Karpas-422 (cell line): ENCODE results near the gene PLEKHG7. TPM values are rescaled to one million over a fixed set of nuclear protein-coding genes. Genes with fewer than 3 reads are reported as not detected.
"Not testable (repeated sequence)": the region's sequence is repeated elsewhere in the genome, so short reads cannot be mapped to it uniquely, and the experiment has no call there.

ENCODE experiments used
- DNase-seq: peaks from one replicate; pipeline ENCODE4 v3.0.0-alpha.2; 2015
- H2AFZ ChIP-seq: fragments of 200-600 bp; sonication (generic); 2 replicates; pipeline ENCODE4 v1.6.1; 2014; ENCODE audit warnings: antibody characterized with exemption, low read length, mixed read lengths
- H3K27ac ChIP-seq: fragments of 200-600 bp; sonication (generic); 2 replicates; pipeline ENCODE4 v1.5.1; 2014; ENCODE audit warnings: mild to moderate bottlenecking, low read length, moderate library complexity
- H3K27me3 ChIP-seq: fragments of 200-600 bp; sonication (generic); 2 replicates; pipeline ENCODE4 v1.6.1; 2014; ENCODE audit warnings: low read length, mixed read lengths
- H3K36me3 ChIP-seq: fragments of 200-600 bp; sonication (generic); 2 replicates; pipeline ENCODE4 v1.6.1; 2014; ENCODE audit warnings: low read length, mixed read lengths; ENCODE audit not compliant: insufficient read depth
- H3K4me1 ChIP-seq: fragments of 200-600 bp; sonication (generic); 2 replicates; pipeline ENCODE4 v1.6.1; 2014; ENCODE audit warnings: mild to moderate bottlenecking, low read length, mixed read lengths
- H3K4me2 ChIP-seq: fragments of 200-600 bp; sonication (generic); 2 replicates; pipeline ENCODE4 v1.6.1; 2014; ENCODE audit warnings: low read length, low read depth, mild to moderate bottlenecking; ENCODE audit not compliant: poor library complexity, severe bottlenecking
- H3K4me3 ChIP-seq: fragments of 200-600 bp; sonication (generic); 2 replicates; pipeline ENCODE4 v1.5.1; 2014; ENCODE audit warnings: mild to moderate bottlenecking, antibody characterized with exemption, low read length, mixed read lengths
- H3K79me2 ChIP-seq: fragments of 200-600 bp; sonication (generic); 2 replicates; pipeline ENCODE4 v1.6.1; 2014; ENCODE audit warnings: mild to moderate bottlenecking, low read length, mixed read lengths
- H3K9ac ChIP-seq: fragments of 200-600 bp; sonication (generic); 2 replicates; pipeline ENCODE4 v1.6.0; 2014; ENCODE audit warnings: low read length
- H3K9me2 ChIP-seq: fragments of 200-600 bp; sonication (generic), shearing (Covaris generic); replicated peaks from 2 replicates; pipeline ENCODE4 v1.6.0; 2014; ENCODE audit warnings: mild to moderate bottlenecking, low read length, moderate library complexity; ENCODE audit not compliant: insufficient read depth
- H3K9me3 ChIP-seq: fragments of 300-700, 200-600 bp; sonication (generic); 2 replicates; pipeline ENCODE4 v1.6.1; 2014; ENCODE audit warnings: low read length, mixed read lengths
- H4K20me1 ChIP-seq: fragments of 200-600 bp; sonication (generic); 2 replicates; pipeline ENCODE4 v1.6.1; 2014; ENCODE audit warnings: mild to moderate bottlenecking, antibody characterized with exemption, low read length, low read depth; ENCODE audit not compliant: insufficient read depth
- total RNA-seq: library from RNA; depleted of rRNA; stranded (reverse); fragments of >200 nt; shearing (Covaris generic); gene quantifications from 2 replicates; pipeline ENCODE4 v1.2.3, GENCODE V29; 2014; ENCODE audit warnings: low replicate concordance; rRNA removed

The PLEKHG7 gene
- total RNA-seq: not detected in 2 replicates

DNA sequence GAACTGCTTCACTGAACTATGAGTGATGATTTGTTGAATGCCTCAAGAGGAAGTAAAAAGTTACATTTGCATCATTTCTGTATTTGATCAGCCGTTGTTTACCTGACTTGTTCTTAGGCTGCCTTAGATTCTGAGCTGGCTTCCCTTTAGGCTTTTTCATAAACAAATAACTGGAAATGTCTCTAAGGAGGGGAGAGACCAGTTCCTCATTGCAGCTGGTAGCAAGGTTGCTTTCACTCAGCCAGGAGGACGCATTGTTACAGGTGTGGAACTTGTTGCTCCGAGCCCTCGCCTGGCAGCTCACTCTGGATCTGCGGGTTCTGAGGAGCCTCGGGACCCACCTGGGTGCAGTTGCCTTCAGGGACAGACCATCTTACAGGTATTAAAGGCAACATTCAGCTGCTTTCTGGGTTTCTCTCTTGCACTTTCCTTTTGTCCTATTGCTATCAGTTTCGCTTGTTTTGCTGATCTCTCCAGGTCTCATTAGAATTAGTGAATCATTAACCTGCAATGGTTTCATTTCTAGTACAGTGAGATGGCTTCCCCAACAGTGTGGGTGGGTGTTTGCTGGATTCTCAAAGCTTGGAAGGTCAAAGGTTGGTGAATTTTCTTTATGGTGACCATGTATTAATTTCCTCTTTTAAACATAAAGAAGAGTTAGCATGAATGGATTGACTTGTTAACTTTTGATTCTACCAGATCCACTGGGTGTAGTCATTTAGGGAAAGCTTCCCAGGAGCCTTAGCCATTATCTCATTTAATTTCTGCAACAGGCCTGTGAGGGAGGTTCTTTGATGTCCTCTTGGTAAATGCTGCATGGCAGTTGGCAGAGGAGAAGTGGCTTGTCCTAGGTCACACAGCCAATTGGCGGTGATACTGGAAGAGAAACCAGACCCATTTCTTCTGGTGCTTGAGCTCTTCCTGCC is at the start of gene PLEKHG7:
PLEKHG7 (plus strand) TSS at position 236 of the 926 bp plus-strand sequence. CDS start 3,643 bp downstream, outside the sequence.
- no peak within 1 kb of the TSS for H3K27ac ChIP-seq
- H3K4me1 ChIP-seq: 0 out of 2 replicates have a peak, but pooled peaks cover 4% of the 10 kb centered on the region
- no peaks in the 10 kb centered on the region for H4K20me1 ChIP-seq
- no peaks in the 10 kb centered on the region for H3K27me3 ChIP-seq
- H3K79me2 ChIP-seq: no peaks in the 10 kb centered on the region
- no peak within 1 kb of the TSS for H3K4me3 ChIP-seq
- H3K36me3 ChIP-seq: no peaks in the 10 kb centered on the region
- peak within 1 kb of the TSS; percentile 7 for H3K4me2 ChIP-seq
- H2AFZ ChIP-seq: no peak within 1 kb of the TSS
- no peaks in the 10 kb centered on the region for H3K9me3 ChIP-seq
- DNase-seq: peak; percentile 48
- no peaks in the 10 kb centered on the region for H3K9me2 ChIP-seq
- no peak within 1 kb of the TSS for H3K9ac ChIP-seq

GRCh38 chr12:92654256-92654655 is 48.5 kb upstream of the PLEKHG7 start:
- not testable (repeated sequence) for H3K4me3 ChIP-seq, H3K27ac ChIP-seq, H2AFZ ChIP-seq

DNA sequence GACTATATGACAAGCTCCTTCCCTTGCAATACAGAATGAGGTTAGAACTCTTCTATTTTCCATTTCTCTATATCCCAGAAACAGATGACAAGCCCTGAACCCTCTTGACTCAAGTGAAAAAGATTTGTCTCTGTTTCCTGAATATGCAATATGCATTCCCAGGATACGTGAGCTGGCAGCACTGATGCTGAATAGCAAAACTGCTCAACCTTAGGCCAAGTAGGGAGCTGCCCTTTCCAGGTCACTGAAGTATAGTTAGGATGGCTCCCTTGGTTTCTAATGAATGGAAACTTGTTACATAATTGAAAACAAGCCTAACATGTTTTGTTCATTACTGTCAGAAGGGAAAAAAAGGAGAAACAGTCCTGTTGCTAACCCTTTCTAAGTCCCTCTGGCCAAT is 47.9 kb upstream of the PLEKHG7 start:
- H3K9me2 ChIP-seq: no peaks in the 10 kb centered on the region
- H3K4me1 ChIP-seq: no peaks in the 10 kb centered on the region
- H4K20me1 ChIP-seq: no peaks in the 10 kb centered on the region
- H3K4me3 ChIP-seq: no peak overlapping the region
- H3K4me2 ChIP-seq: no peak overlapping the region
- no peaks in the 10 kb centered on the region for H3K79me2 ChIP-seq
- no peaks in the 10 kb centered on the region for H3K27me3 ChIP-seq
- H3K27ac ChIP-seq: no peak overlapping the region
- H3K9me3 ChIP-seq: no peaks in the 10 kb centered on the region
- no peak overlapping the region for H3K9ac ChIP-seq
- H2AFZ ChIP-seq: no peak overlapping the region
- no peak for DNase-seq
- no peaks in the 10 kb centered on the region for H3K36me3 ChIP-seq

More at GRCh38 chr12:92654256-92654655, 48.5 kb upstream of the PLEKHG7 start:
- H3K9me2 ChIP-seq, H3K4me2 ChIP-seq, H3K36me3 ChIP-seq, DNase-seq, H3K79me2 ChIP-seq, H3K27me3 ChIP-seq, H4K20me1 ChIP-seq, H3K4me1 ChIP-seq, H3K9ac ChIP-seq, H3K9me3 ChIP-seq: not testable (repeated sequence)

- no peak overlapping the region for H3K4me3 ChIP-seq
These were observed 45.9 kb upstream of the PLEKHG7 start for GRCh38 chr12:92656911-92657310.

GRCh38 chr12:92657770-92658169 is 45.0 kb upstream of the PLEKHG7 start:
- Histone ChIP-seq H3K27ac (no peak overlapping the region), H3K27me3 (no peaks in the 10 kb centered on the region), H3K79me2 (no peaks in the 10 kb centered on the region), H3K4me2 (no peak overlapping the region), H3K4me3 (no peak overlapping the region), H3K4me1 (no peaks in the 10 kb centered on the region), H3K9me3 (no peaks in the 10 kb centered on the region), H2AFZ (no peak overlapping the region), H3K9me2 (no peaks in the 10 kb centered on the region), H3K36me3 (no peaks in the 10 kb centered on the region), H3K9ac (no peak overlapping the region), H4K20me1 (no peaks in the 10 kb centered on the region)
- no peak for DNase-seq

More at GRCh38 chr12:92656911-92657310, 45.9 kb upstream of the PLEKHG7 start:
- Histone ChIP-seq H3K9me3 (no peaks in the 10 kb centered on the region), H3K79me2 (no peaks in the 10 kb centered on the region), H3K27ac (no peak overlapping the region), H3K27me3 (no peaks in the 10 kb centered on the region), H3K9me2 (no peaks in the 10 kb centered on the region), H3K36me3 (no peaks in the 10 kb centered on the region), H3K9ac (no peak overlapping the region), H4K20me1 (no peaks in the 10 kb centered on the region), H3K4me2 (no peak overlapping the region), H3K4me1 (no peaks in the 10 kb centered on the region), H2AFZ (no peak overlapping the region)
- DNase-seq: no peak

GRCh38 chr12:92658611-92659010 is 44.2 kb upstream of the PLEKHG7 start:
- no peak overlapping the region for H3K4me3 ChIP-seq
- no peak overlapping the region for H2AFZ ChIP-seq
- H3K4me2 ChIP-seq: no peak overlapping the region
- no peaks in the 10 kb centered on the region for H3K36me3 ChIP-seq
- no peak overlapping the region for H3K9ac ChIP-seq
- no peaks in the 10 kb centered on the region for H3K27me3 ChIP-seq
- no peaks in the 10 kb centered on the region for H3K4me1 ChIP-seq
- H3K9me3 ChIP-seq: no peaks in the 10 kb centered on the region
- no peaks in the 10 kb centered on the region for H3K9me2 ChIP-seq
- no peaks in the 10 kb centered on the region for H3K79me2 ChIP-seq
- no peak overlapping the region for H3K27ac ChIP-seq
- H4K20me1 ChIP-seq: no peaks in the 10 kb centered on the region
- DNase-seq: no peak

GRCh38 chr12:92661269-92661668 is 41.5 kb upstream of the PLEKHG7 start:
- Histone ChIP-seq H3K27ac (no peak overlapping the region), H3K4me2 (no peak overlapping the region), H3K9me3 (no peaks in the 10 kb centered on the region), H3K4me3 (no peak overlapping the region), H4K20me1 (no peaks in the 10 kb centered on the region), H3K9me2 (no peaks in the 10 kb centered on the region), H3K27me3 (no peaks in the 10 kb centered on the region), H3K4me1 (no peaks in the 10 kb centered on the region), H3K9ac (no peak overlapping the region), H3K36me3 (no peaks in the 10 kb centered on the region), H3K79me2 (no peaks in the 10 kb centered on the region), H2AFZ (no peak overlapping the region)
- DNase-seq: no peak

DNA sequence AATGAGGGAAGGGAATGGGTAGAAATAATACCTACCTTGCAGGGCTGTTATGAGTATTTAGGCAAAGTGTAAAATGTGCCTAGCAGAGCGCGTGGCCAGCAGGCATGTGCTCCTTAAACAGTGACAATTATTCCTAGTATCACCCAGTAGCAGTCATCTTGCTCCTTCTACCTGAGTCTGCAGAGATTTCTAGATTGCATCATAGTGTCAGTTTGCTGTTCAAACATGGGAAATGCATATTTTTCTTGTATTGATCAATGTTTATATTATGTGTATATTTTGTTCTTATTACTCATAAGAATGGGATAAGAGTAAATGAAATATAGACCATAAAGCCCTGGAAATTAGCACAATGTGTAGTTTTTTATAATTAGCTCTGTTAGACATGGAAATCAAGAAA is 37.3 kb upstream of the PLEKHG7 start:
- no peaks in the 10 kb centered on the region for H3K79me2 ChIP-seq
- DNase-seq: no peak
- H3K27me3 ChIP-seq: no peaks in the 10 kb centered on the region
- no peak overlapping the region for H3K4me2 ChIP-seq
- H3K4me1 ChIP-seq: no peaks in the 10 kb centered on the region
- no peak overlapping the region for H2AFZ ChIP-seq
- no peak overlapping the region for H3K4me3 ChIP-seq
- no peaks in the 10 kb centered on the region for H3K9me2 ChIP-seq
- H3K27ac ChIP-seq: no peak overlapping the region
- H3K9ac ChIP-seq: no peak overlapping the region
- no peaks in the 10 kb centered on the region for H3K9me3 ChIP-seq
- no peaks in the 10 kb centered on the region for H3K36me3 ChIP-seq
- no peaks in the 10 kb centered on the region for H4K20me1 ChIP-seq
